ENCODE data around the gene HPX. TPM values are rescaled to one million over a fixed set of nuclear protein-coding genes. Genes with fewer than 3 reads are reported as not detected.

Gene HPX
- total and polyA plus RNA-seq, 3 donors from 2014 or later, result 2.7 to 4.2 (median 3.1) TPM

DNA sequence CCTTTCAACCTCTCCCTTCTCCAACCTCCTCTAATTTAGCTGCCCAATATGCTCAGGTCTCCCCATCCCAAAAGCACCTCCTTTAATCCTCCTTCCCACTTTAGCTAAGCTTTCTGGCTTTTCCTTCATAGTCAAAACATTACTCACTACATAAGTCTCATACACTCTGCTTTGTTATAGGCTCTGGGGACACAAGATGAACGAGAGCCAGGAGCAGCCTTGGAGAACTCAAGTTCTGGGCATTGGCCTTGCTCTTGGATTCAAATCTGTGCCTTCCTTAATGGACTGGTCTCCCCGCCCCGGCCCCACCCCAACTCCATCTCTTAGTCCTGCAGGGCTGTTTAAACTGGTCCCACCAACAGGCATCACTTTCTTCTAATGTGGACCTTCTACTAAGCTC lies 11.4 kb upstream of the HPX start:
- Histone ChIP-seq H3K4me1 (no peaks in the 10 kb centered on the region), H3K27me3 (no peaks in the 10 kb centered on the region), H3K4me3 (no peak overlapping the region), H3K36me3 (ENCODE audit: low read depth, missing control alignments) (no peaks in the 10 kb centered on the region), H3K9me3 (no peaks in the 10 kb centered on the region), H3K27ac (no peak overlapping the region)
- no peak for DNase-seq
- TF ChIP-seq POLR2A (IDR thresholded peaks at IDR 0.05), result no peak
- TF ChIP-seq, protein P1, sequence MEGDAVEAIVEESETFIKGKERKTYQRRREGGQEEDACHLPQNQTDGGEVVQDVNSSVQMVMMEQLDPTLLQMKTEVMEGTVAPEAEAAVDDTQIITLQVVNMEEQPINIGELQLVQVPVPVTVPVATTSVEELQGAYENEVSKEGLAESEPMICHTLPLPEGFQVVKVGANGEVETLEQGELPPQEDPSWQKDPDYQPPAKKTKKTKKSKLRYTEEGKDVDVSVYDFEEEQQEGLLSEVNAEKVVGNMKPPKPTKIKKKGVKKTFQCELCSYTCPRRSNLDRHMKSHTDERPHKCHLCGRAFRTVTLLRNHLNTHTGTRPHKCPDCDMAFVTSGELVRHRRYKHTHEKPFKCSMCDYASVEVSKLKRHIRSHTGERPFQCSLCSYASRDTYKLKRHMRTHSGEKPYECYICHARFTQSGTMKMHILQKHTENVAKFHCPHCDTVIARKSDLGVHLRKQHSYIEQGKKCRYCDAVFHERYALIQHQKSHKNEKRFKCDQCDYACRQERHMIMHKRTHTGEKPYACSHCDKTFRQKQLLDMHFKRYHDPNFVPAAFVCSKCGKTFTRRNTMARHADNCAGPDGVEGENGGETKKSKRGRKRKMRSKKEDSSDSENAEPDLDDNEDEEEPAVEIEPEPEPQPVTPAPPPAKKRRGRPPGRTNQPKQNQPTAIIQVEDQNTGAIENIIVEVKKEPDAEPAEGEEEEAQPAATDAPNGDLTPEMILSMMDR (IDR thresholded peaks at IDR 0.05), result no peak
- intact Hi-C loops (cut with DNase I; ENCODE audit: low total_unique reads), result no loop called here
- 84 to 91% methylated on average over 3 of the region's 3 CpGs for whole genome bisulfite sequencing, 2 donors

DNA sequence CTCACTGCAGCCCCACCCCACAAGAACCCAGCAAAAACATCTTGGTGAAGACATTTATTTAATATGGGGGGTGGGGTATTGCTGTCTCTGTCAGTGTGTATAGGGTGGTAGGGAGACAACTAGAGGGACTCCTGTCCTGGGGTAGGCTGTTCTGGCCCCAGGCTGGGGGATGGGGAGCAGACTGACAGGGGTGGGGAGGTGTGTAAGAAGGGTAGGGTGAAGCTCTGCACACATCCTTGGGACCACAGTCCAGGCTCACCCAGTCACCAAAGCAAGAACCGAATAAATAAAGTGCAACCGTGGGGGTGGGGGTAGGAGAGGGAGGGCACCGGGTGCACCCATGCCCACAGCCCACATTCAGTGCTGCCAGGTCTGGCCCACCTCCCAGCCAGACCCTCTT lies 7.8 kb upstream of the HPX start:
- TF ChIP-seq, protein P1 (IDR thresholded peaks at IDR 0.05), result no peak
- TF ChIP-seq POLR2A (IDR thresholded peaks at IDR 0.05), result no peak
- Histone ChIP-seq H3K27me3 (no peaks in the 10 kb centered on the region), H3K4me1 (no peaks in the 10 kb centered on the region), H3K4me3 (no peak overlapping the region), H3K27ac (no peak overlapping the region), H3K36me3 (ENCODE audit: low read depth, missing control alignments) (no peaks in the 10 kb centered on the region), H3K9me3 (no peaks in the 10 kb centered on the region)
- DNase-seq, result no peak
- 85 to 95% methylated on average over 3 of the region's 3 CpGs for WGBS, 2 donors
- intact Hi-C loops (cut with DNase I; ENCODE audit: low total_unique reads), result no loop called here

DNA sequence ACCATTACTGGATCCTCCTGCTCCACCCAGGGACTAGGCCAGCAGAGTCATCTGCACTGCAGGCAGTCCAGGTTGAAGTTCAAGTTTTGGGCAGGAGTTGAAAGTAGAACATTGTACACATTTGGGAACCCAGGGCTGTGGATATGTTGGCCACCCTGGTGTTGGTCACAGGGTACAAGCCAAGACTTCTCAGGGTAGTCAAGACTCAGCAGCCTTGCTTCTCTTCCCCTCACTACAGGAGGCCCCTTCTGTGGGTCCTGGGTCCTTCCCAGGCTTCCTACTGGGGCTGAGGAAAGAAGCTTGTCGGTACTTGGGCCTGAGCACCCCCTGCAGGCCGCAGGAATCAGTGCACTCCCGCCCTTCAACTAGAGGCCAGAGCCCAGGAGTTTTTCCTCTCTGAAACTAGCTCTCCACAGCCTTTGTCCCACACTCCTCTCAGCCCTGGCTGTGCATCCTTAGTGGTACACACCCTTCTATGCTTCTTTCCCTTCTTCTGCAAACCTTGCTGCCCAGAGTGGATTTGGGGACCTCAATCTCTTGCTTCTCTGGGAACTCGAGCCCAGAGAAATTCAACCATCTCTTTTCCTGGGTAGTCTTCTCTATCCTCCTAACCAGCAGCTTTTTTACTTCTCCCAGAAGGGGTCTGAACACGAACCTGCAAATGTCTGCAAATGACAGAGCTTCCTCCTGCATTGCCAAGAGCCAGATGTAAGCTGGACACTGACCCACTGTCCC lies 2.6 kb upstream of the HPX start:
- 37 to 48% methylated on average over 5 of the region's 5 CpGs for whole genome bisulfite sequencing, 2 donors
- intact Hi-C loops (cut with DNase I; ENCODE audit: low total_unique reads), result no loop called here
- peak; percentile 60 for DNase-seq
- H3K9me3 ChIP-seq, result no peaks in the 10 kb centered on the region
- no peaks in the 10 kb centered on the region for H3K36me3 ChIP-seq (ENCODE audit: low read depth, missing control alignments)
- no peaks in the 10 kb centered on the region for H3K27me3 ChIP-seq
- no peak overlapping the region for H3K4me3 ChIP-seq
- H3K4me1 ChIP-seq, result no peaks in the 10 kb centered on the region
- H3K27ac ChIP-seq, result no peak overlapping the region
- TF ChIP-seq, protein P1 (IDR thresholded peaks at IDR 0.05), result peak; percentile 16 to 71 (median 60)
- no peak for TF ChIP-seq POLR2A (IDR thresholded peaks at IDR 0.05)

DNA sequence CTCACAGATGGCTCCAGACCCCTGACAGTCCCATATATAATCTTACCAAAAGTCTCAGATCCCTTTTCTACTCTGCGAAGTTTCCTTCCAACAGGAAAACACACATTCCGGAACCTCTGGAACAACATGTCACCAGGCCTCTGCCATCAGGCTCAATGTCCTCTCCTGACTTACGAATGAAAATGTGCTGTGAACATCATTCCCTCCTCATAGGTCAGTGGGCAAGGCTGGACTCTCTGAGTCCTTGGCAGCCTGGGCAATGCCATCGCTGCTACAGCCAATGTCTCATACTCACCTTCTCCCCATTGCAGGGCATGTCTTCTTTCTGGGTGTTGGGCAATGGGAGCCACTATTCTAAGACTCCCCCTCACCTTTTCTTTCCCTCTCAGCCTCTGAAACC lies 1.7 kb upstream of the HPX start:
- TF ChIP-seq, protein P1 (IDR thresholded peaks at IDR 0.05), result no peak
- no peak for TF ChIP-seq POLR2A (IDR thresholded peaks at IDR 0.05)
- H3K27ac ChIP-seq, result no peak overlapping the region
- no peaks in the 10 kb centered on the region for H3K27me3 ChIP-seq
- DNase-seq, result no peak
- intact Hi-C loops (cut with DNase I; ENCODE audit: low total_unique reads), result no loop called here
- H3K9me3 ChIP-seq, result no peaks in the 10 kb centered on the region
- WGBS, 2 donors, result 91 to 92% methylated on average over 4 of the region's 4 CpGs
- no peaks in the 10 kb centered on the region for H3K4me1 ChIP-seq
- H3K4me3 ChIP-seq, result no peak overlapping the region
- no peaks in the 10 kb centered on the region for H3K36me3 ChIP-seq (ENCODE audit: low read depth, missing control alignments)

Measured in testis (tissue), 3 donors.